Hepatocyte (in vitro differentiated cells): Measurements from ENCODE around the gene ADAM33. TPM values are rescaled to one million over a fixed set of nuclear protein-coding genes. Genes with fewer than 3 reads are reported as not detected.

Experiments
- DNase-seq: peaks from one replicate; pipeline ENCODE4 v3.0.0-alpha.2; 2016; ENCODE audit warnings: low spot score
- H2AFZ ChIP-seq: fragments of 200-600 bp; sonication (generic); 2 replicates; pipeline ENCODE4 v1.6.0; 2016; ENCODE audit warnings: antibody characterized with exemption, mild to moderate bottlenecking
- H3K27ac ChIP-seq: fragments of 200-600 bp; sonication (generic); 2 replicates; pipeline ENCODE4 v1.5.1; 2016; ENCODE audit warnings: mild to moderate bottlenecking
- H3K27me3 ChIP-seq: fragments of 200-600 bp; sonication (generic); 2 replicates; pipeline ENCODE4 v1.6.1; 2016
- H3K36me3 ChIP-seq: fragments of 200-600 bp; sonication (generic); replicated peaks from 2 replicates; pipeline ENCODE4 v1.5.1; 2016; ENCODE audit warnings: low read depth; ENCODE audit not compliant: insufficient read depth
- H3K4me1 ChIP-seq: fragments of 200-600 bp; sonication (generic); 2 replicates; pipeline ENCODE4 v1.5.1; 2016; ENCODE audit warnings: mild to moderate bottlenecking, moderate library complexity; ENCODE audit not compliant: insufficient read depth
- H3K4me2 ChIP-seq: fragments of 200-600 bp; sonication (generic); 2 replicates; pipeline ENCODE4 v1.6.0; 2016
- H3K4me3 ChIP-seq: fragments of 200-600 bp; sonication (generic); 2 replicates; pipeline ENCODE4 v1.5.1; 2016; ENCODE audit warnings: mild to moderate bottlenecking
- H3K79me2 ChIP-seq: fragments of 200-600 bp; sonication (generic); 2 replicates; pipeline ENCODE4 v1.6.0; 2017; ENCODE audit warnings: mild to moderate bottlenecking
- H3K9me2 ChIP-seq: fragments of 200-600 bp; sonication (generic); replicated peaks from 2 replicates; pipeline ENCODE4 v1.6.0; 2017; ENCODE audit warnings: mild to moderate bottlenecking; ENCODE audit not compliant: insufficient read depth
- H3K9me3 ChIP-seq: fragments of 200-600 bp; sonication (generic); 2 replicates; pipeline ENCODE4 v1.5.1; 2016; ENCODE audit warnings: low read depth, mild to moderate bottlenecking
- H4K20me1 ChIP-seq: fragments of 200-600 bp; sonication (generic); 2 replicates; pipeline ENCODE4 v1.6.0; 2016; ENCODE audit warnings: mild to moderate bottlenecking; ENCODE audit not compliant: insufficient read depth, poor library complexity, severe bottlenecking
- CTCF ChIP-seq: fragments of 200-600 bp; sonication (generic); IDR thresholded peaks from 2 replicates; pipeline ENCODE4 v1.5.1; 2016; ENCODE audit warnings: antibody characterized with exemption, mild to moderate bottlenecking; ENCODE audit not compliant: poor library complexity
- EZH2 ChIP-seq: fragments of 200-600 bp; sonication (generic); IDR thresholded peaks from 2 replicates; pipeline ENCODE4 v1.6.1; 2016; ENCODE audit warnings: antibody characterized with exemption, mild to moderate bottlenecking, borderline replicate concordance
- EZH2phosphoT487 ChIP-seq: fragments of 200-600 bp; sonication (generic); IDR thresholded peaks from one replicate; pipeline ENCODE4 v1.6.1; 2018; ENCODE audit warnings: antibody characterized with exemption, mild to moderate bottlenecking, low read depth, moderate library complexity; ENCODE audit not compliant: unreplicated experiment, severe bottlenecking
- WGBS: methylation state at CpG from one replicate; pipeline ENCODE4 v1.1.6; 2016; ENCODE audit warnings: low lambda C conversion rate; ENCODE audit errors: missing lambda C conversion rate; 5-methylcytosine and 5-hydroxymethylcytosine counted together
- polyA plus RNA-seq: library from polyadenylated mRNA; unstranded; fragments of >200 nt; fragmentation: Nextera tagmentation; extraction: Ambion mirVana; gene quantifications from 2 replicates; pipeline ENCODE4 v1.2.1, GENCODE V29; 2016
- total RNA-seq: library from RNA; depleted of rRNA; stranded (reverse); fragments of >200 nt; gene quantifications from 2 replicates; pipeline ENCODE4 v1.2.3, GENCODE V29; 2014

Gene ADAM33
- total and polyA plus RNA-seq, 2 experiments from 2014 or later = 18.9 to 41.6 TPM

DNA sequence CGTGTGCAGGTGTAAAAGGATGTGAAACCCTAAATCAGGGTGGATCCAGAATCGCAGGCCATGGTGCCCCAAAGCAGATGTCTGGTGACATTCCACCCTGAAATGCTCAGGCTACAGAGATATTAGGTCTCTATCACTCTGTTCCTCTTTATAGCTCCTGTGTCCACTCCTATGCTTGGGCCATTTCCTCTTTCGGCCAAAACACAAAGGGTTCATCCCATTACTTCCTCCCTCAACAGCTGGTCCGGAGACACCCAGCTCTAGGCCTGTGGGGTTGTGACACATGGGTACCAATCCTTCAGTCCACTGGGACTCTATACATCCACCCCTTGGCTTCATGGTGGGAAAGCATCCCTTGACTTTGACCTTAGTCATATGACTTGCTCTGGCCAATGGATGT is 32.3 kb upstream of the ADAM33 start:
- Histone ChIP-seq H3K36me3 (no peaks in the 10 kb centered on the region), H2AFZ (no peak overlapping the region), H4K20me1 (no peaks in the 10 kb centered on the region), H3K4me3 (no peak overlapping the region), H3K4me1 (no peaks in the 10 kb centered on the region), H3K4me2 (no peak overlapping the region), H3K27me3 (no peaks in the 10 kb centered on the region), H3K9me3 (no peaks in the 10 kb centered on the region), H3K27ac (no peak overlapping the region), H3K9me2 (no peaks in the 10 kb centered on the region), H3K79me2 (no peaks in the 10 kb centered on the region)
- WGBS = 93% methylated on average over 4 of the region's 4 CpGs
- no peak for DNase-seq
- TF ChIP-seq EZH2phosphoT487 (no peak), CTCF (no peak), EZH2 (no peak)

DNA sequence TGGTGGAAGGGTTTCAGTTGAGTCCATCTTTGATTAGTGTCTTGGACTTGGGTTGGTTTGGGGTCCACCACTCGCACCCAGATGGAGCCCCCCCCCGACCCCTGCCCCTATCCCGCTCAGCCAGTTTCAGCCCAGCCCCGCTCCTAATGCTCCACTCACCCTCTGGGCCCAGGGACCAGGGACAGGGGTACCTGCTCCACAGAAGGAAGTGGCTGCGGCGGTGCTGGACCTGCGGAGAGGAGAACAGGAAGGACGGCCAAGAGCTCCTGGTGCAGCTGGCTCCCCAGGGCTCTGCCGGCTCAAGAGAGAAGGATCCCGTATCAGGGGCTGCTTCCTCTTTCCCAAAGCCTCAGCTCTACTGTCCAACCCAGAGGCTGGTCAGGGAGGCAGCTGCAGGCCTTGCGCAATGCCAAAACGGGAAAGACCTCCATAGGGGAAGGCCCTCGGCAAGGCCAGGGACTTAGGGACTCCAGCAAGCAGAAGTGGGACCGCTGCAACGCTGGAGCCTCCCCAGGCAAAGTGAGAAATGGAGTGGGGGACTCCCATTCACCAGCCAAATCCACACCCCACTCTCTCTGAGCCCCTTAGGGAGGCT is 30.6 kb upstream of the ADAM33 start, which contains the start of gene SIGLEC1:
Gene SIGLEC1 (minus strand): TSS at position 322 of the 595 bp plus-strand sequence. CDS start 5,472 bp downstream, outside the sequence.
- WGBS = 92% methylated on average over 13 of the region's 15 CpGs
- no peak within 1 kb of the TSS for H3K27ac ChIP-seq
- DNase-seq = no peak

GRCh38 chr20:3711484-3711941 is 29.7 kb upstream of the ADAM33 start:
- no peak overlapping the region for H3K4me3 ChIP-seq
- H3K27ac ChIP-seq = no peak overlapping the region
- WGBS = 84% methylated on average over 4 of the region's 4 CpGs
- H3K79me2 ChIP-seq = no peaks in the 10 kb centered on the region
- H3K36me3 ChIP-seq = no peaks in the 10 kb centered on the region
- no peaks in the 10 kb centered on the region for H3K27me3 ChIP-seq
- H3K9me2 ChIP-seq = no peaks in the 10 kb centered on the region
- H2AFZ ChIP-seq = no peak overlapping the region
- no peak for TF ChIP-seq EZH2
- no peak for TF ChIP-seq CTCF
- no peak for TF ChIP-seq EZH2phosphoT487
- no peak overlapping the region for H3K4me2 ChIP-seq
- H3K4me1 ChIP-seq = no peaks in the 10 kb centered on the region
- no peaks in the 10 kb centered on the region for H3K9me3 ChIP-seq
- H4K20me1 ChIP-seq = no peaks in the 10 kb centered on the region
- DNase-seq = no peak

More for the DNA sequence above, 30.6 kb upstream of the ADAM33 start, which contains the start of gene SIGLEC1:
- no peaks in the 10 kb centered on the region for H3K36me3 ChIP-seq
- H3K4me1 ChIP-seq = no peaks in the 10 kb centered on the region
- H3K4me3 ChIP-seq = no peak within 1 kb of the TSS
- H3K4me2 ChIP-seq = no peak within 1 kb of the TSS
- TF ChIP-seq EZH2phosphoT487 (no peak), EZH2 (no peak), CTCF (no peak)
- H4K20me1 ChIP-seq = no peaks in the 10 kb centered on the region
- no peak within 1 kb of the TSS for H2AFZ ChIP-seq
- H3K27me3 ChIP-seq = no peaks in the 10 kb centered on the region
- H3K79me2 ChIP-seq = no peaks in the 10 kb centered on the region
- H3K9me2 ChIP-seq = no peaks in the 10 kb centered on the region
- no peaks in the 10 kb centered on the region for H3K9me3 ChIP-seq
